Myocyte (in vitro differentiated cells): Measurements from ENCODE around the gene SBNO2. TPM values are rescaled to one million over a fixed set of nuclear protein-coding genes. Genes with fewer than 3 reads are reported as not detected.

Experiments used
- DNase-seq: peaks from one replicate; pipeline ENCODE4 v3.0.0-alpha.2; 2012; ENCODE audit warnings: low read depth
- total RNA-seq: library from RNA; depleted of rRNA; stranded (reverse); fragments of >200 nt; gene quantifications from 2 replicates; pipeline ENCODE4 v1.2.3, GENCODE V29; 2014

SBNO2 gene
- total RNA-seq, 1 donor from 2014 or later: 23.3 TPM

- DNase-seq: no peak
Observed at GRCh38 chr19:1106841-1107660, 67.0 kb downstream of the SBNO2 start.

- DNase-seq: no peak
Observed at GRCh38 chr19:1105873-1106840, 67.9 kb downstream of the SBNO2 start.

- no peak for DNase-seq
Observed at GRCh38 chr19:1105008-1105872, 68.8 kb downstream of the SBNO2 start.

- peak; percentile 79 for DNase-seq
Observed at GRCh38 chr19:1104311-1105007, 69.6 kb downstream of the SBNO2 start.

GRCh38 chr19:1103708-1104310, 70.3 kb downstream of the SBNO2 start, which contains the start of gene GPX4:
Gene GPX4 (plus strand): TSS chr19:1103994. CDS start chr19:1104044, 50 bp downstream.
- DNase-seq: peak; percentile 100

GRCh38 chr19:1103132-1103707, 70.8 kb downstream of the SBNO2 start:
- DNase-seq: no peak

GRCh38 chr19:1102407-1103131, 71.5 kb downstream of the SBNO2 start:
- peak; percentile 96 for DNase-seq

- DNase-seq: no peak
Observed at GRCh38 chr19:1101337-1101698, 72.8 kb downstream of the SBNO2 start.

- DNase-seq: no peak
Observed at GRCh38 chr19:1098177-1099051, 75.7 kb downstream of the SBNO2 start.

- DNase-seq: no peak
Observed at GRCh38 chr19:1097810-1098176, 76.3 kb downstream of the SBNO2 start.

GRCh38 chr19:1094978-1095701, 78.9 kb downstream of the SBNO2 start, which contains the start of gene POLR2E:
Gene POLR2E (minus strand): TSS chr19:1095375. CDS start chr19:1095315, 60 bp downstream.
- DNase-seq: peak; percentile 98

- no peak for DNase-seq
Observed at GRCh38 chr19:1094655-1094977, 79.5 kb downstream of the SBNO2 start.

- no peak for DNase-seq
Observed at GRCh38 chr19:1093811-1094553, 80.1 kb downstream of the SBNO2 start.

- DNase-seq: no peak
Observed at GRCh38 chr19:1093330-1093729, 80.7 kb downstream of the SBNO2 start.

GRCh38 chr19:1091544-1092175, 82.4 kb downstream of the SBNO2 start:
- no peak for DNase-seq
